GM19351 (cell line): ENCODE data around the gene DCTN2.
A peak's percentile ranks its signal among the peaks of the same experiment; 100 is the strongest.
"Not testable (repeated sequence)": the region's sequence is repeated elsewhere in the genome, so short reads cannot be mapped to it uniquely, and the experiment has no call there.

ENCODE experiments used
- ATAC-seq: cut with Tn5 transposase; IDR thresholded peaks from one replicate; pipeline ENCODE4 v1.9.1; 2021; ENCODE audit warnings: mild to moderate bottlenecking, moderate library complexity; ENCODE audit not compliant: unreplicated experiment

Gene DCTN2

DNA sequence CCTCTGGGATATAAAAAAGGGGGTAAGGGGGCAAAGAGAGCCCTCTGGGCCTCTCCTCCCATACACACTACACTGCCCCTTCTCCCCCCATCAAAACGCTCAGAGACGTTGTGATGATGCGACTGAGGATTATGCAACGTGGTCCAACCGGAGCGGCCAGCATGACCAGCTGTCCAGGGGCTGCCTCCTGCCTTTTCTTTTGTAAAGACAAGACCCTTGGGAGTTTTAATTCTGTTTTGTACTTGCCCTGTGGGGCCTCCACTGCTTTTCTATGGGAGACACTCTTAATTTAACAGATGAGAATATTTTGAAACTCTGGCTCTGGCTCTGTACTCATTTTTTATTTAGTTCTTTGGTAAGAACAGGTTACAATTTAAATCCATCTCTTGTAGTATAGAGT, 17.2 kb downstream of the DCTN2 start:
- no peak for ATAC-seq

DNA sequence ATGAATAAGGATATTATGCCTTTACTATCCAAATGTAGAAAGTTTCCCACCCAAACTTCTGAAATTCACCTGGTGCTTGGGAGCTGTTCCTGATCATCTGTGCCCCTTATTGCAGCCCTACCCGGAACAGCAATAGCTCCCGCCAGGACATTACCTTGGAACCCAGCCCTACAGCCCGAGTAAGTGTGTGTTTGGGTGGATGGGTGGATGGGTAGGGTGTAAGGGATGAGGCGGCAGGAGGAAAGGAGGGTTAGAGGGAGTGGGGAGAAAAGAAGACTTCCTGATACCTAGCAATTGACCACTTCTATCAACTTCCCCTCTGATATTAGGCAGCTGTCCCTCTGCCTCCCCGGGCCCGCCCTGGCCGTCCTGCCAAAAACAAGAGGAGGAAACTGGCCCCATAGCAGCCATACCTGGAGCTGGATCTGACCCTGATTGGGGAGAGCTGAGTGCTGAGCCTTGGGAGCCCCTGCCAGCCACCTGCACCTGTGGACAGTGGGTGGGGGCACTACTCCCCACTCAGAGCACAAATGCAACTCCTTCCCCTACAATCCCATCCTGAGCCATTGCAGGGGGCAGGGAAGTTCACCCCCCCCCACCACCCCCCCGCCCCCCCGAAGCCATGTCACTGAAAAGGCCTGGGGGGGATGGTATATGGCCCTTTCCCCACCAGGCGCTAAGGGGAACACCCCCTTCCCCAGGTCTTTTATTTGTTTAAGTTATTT, 18.0 kb downstream of the DCTN2 start:
- no peak for ATAC-seq

GRCh38 chr12:57528176-57528575, 18.8 kb downstream of the DCTN2 start:
- ATAC-seq, result no peak

DNA sequence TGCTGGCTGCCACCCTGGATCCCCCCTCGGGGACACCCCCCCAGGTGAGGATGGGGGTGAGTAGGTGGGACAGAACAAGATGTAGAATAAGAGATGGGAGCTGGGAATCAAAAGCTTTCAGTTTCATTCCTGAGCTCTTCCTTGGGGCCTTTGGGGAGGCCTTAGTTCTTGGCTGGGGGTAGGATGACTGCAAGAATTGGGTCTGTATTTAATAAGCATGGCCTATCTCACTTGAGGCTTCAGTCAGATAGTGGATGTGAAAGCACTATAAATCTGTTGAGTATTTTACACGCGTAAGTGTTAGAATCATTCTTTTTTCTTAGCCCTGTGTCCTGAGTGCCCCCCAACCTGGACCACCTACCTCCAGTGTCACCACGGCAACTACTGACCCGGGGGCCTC, 19.8 kb downstream of the DCTN2 start:
- no peak for ATAC-seq

- no peak for ATAC-seq
Observed at GRCh38 chr12:57526477-57527126, 20.4 kb downstream of the DCTN2 start.

DNA sequence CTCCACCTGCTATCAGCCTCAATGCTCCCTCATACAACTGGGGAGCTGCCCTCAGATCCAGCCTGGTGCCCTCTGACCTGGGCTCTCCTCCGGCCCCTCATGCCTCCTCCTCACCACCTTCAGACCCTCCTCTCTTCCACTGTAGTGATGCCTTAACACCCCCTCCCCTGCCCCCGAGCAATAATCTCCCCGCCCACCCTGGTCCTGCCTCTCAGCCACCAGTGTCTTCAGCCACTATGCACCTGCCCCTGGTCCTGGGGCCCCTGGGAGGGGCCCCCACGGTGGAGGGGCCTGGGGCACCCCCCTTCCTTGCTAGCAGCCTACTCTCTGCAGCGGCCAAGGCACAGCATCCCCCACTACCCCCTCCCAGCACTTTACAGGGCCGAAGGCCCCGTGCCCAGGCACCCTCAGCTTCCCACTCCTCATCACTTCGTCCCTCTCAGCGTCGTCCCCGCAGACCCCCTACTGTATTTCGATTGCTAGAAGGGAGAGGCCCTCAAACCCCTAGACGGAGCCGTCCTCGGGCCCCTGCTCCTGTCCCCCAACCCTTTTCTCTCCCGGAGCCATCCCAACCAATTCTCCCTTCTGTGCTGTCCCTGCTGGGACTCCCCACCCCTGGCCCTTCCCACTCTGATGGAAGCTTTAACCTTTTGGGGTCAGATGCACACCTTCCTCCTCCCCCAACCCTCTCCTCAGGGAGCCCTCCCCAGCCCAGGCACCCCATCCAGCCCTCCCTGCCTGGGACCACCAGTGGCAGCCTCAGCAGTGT, 21.2 kb downstream of the DCTN2 start:
- no peak for ATAC-seq

DNA sequence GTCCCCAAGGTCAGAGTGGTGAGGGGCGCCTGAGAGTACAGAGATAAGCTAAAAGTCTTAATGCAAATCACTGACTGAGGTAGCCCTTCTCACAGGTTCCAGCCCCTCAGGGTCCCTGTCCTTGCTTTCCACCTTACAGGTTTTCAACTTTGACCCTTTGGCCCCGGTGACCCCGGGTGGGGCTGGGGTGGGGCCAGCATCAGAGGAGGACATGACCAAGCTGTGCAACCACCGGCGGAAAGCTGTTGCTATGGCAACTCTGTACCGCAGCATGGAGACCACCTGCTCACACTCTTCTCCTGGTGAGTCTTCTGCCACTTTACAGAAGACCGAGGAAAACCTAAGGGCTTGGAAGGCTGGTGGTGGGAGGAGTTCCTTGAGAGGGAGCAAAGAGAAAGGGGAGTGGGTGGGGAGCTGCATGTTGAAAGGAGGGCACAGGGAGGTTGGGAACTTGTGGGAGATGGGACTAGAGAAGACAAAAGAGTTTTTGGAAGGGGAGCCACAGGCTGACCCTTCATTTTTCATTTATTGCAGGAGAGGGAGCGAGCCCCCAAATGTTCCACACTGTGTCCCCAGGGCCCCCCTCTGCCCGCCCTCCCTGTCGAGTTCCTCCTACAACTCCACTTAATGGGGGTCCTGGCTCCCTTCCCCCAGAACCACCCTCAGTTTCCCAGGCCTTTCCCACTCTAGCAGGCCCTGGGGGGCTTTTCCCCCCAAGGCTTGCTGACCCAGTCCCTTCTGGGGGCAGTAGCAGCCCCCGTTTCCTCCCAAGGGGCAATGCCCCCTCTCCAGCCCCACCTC, 22.0 kb downstream of the DCTN2 start:
- no peak for ATAC-seq

GRCh38 chr12:57523706-57524614, 23.0 kb downstream of the DCTN2 start:
- no peak for ATAC-seq

DNA sequence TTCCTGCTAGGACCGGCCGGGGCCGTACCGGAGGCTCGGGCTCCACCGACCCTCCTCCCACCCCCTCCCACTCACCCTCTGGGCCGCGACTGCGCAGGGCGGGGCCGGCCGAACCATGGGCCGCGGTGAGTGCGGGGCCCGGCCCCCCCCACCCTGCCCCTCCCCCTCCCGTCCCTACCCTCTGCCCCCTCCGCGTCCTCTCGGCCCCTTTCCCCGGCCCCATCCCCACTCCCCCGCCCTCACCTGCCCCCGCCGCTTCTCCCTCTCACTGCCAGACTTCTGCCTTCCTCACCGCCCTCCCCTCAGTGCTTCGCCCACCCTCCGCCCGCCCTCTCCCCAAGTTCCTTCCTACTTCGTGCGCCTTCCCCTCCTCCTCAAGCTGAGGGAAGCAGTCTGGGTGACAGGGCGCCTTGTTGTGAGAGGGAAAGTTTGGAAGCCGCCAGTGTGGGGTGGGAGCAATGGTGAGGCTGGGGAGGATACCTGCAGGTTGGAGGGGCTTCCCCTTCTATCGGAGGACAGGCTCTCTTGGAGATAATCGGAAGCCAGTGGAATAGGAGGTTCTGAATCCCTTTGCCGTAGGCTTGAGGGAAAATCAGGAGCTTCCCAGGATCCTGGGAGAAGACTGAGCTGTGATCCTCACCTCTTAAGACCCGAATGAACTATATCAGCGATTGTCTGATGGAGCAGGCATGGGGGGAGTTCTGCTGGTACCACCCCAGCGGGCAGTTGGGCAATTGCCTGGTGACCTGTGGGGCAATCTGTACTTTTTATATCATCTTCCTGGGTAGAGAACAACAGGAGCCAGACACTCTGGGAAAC, 23.9 kb downstream of the DCTN2 start:
- no peak for ATAC-seq

DNA sequence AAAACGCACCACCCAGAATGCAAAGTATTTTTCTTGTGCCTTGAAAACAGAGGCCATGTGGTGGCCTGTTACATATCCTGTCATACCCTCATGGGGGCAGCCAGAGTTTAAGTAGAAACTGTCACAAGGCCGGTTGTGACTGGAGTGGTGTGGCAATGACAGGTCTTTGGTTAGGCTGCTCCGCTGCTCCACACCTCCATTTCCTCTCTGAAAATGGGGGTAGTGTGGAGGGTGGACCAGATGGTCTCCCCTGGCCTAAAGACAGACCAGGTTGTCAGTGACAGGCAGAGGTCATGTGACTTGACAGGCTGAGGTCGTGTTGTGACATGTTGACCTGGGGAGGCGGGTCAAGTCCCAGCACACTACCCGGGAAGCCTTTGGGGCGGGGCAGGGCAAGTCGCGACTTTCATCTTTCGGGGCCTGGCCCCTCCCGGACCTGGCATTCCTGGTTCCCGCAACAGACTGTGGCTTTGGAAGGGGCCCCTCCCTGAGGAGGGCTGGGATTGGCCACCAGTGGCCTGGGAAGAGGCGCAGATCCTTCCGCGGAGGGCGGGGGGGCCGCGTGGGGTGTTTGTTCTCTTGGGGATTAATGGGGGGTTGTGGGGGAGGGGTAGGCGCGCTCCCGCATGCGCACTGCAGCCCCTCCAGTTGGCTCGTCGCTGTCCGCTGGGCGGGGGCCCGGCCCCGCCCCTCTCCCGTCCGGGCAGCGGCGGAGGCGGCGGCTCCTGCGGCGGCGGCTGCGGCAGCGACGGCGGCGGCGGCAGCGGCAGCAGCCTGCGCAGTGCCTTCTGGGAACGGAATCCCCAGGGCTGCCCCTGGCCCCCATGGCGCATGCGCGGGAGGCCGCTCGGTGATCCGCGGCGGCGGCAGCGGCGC, 24.7 kb downstream of the DCTN2 start, which contains the start of gene MBD6:
MBD6 (plus strand) TSS at position 814 of the 876 bp plus-strand sequence. CDS start 1,480 bp downstream, outside the sequence.
- ATAC-seq, result peak; percentile 34

DNA sequence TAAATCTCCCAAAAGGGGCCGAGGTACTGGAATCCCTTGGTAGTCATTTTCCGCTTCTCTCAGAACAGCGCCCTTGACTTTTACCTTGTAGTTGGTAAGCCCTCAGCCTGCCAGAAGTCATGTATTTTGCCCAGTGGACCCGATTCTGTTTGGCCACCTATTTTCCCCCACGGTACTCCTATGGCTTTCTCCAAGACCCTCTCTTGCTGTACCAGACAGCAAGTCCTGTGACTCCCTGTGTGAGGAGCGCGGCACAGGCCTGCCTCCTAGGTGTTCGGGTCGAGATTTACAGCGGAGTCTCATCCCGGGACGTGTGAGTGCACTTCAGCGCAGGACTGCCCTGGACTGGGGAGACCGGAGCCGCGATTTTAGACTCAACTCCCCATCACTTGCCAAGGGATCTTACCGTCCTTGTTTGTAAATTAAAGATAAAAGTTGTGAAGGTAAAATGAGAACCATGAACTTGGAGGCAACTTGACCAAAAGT, 25.4 kb downstream of the DCTN2 start:
- ATAC-seq, result no peak

DNA sequence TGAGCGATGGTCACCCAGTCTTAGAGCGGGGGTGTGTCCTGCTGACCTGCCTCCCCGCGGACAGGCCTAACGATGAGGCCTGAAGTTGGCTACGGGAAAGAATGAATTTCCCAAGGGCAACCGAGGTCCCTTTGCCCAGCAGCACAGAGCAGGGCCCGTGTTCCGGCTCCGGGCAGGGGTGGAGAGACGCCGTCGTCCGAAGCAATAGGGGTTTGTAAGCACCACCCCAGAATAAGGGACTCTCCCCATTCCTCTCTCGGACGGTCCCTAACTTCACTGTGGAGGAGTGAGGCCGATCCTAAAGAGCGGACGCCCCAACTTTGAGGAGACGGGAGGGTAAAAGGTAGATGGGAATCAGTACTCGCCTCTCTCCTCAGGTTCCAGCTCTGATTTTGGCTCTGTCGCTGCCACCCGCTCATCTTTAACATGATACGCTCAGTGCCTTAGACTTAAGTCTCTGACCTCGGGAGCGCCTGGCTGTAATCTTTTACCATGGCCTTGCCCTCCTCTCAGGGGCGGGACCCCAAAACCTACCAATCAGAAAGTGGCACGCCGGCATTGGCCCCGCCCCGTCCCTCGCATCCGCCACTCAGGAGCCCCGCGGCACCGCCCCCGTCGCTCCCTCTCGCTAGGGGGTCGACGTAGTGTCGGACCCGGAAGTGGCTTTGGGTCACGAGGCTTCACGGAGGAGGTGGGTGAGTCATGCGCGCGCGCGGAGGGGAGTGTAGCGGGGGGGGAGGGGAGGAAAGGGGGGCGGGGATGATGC, 26.8 kb downstream of the DCTN2 start, which contains the start of gene DDIT3:
DDIT3 (minus strand) TSS at position 462 of the 766 bp plus-strand sequence. CDS start 3,108 bp downstream, outside the sequence.
- peak; percentile 66 for ATAC-seq

DNA sequence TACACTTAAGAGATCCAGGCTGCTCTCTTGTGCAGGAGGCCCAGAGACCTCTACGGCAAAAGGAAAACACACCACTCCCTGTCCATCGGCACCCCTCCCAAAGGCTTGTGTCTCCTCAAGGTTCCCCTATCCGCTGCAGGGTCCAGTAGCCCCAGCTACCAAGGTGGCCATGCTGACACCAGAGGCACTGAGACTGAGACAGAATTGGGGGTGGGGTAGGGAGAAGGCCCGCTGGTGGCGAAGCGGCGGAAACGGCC, 27.3 kb downstream of the DCTN2 start:
- peak; percentile 10 for ATAC-seq

- no peak for ATAC-seq
Observed at GRCh38 chr12:57518920-57519795, 27.8 kb downstream of the DCTN2 start.

DNA sequence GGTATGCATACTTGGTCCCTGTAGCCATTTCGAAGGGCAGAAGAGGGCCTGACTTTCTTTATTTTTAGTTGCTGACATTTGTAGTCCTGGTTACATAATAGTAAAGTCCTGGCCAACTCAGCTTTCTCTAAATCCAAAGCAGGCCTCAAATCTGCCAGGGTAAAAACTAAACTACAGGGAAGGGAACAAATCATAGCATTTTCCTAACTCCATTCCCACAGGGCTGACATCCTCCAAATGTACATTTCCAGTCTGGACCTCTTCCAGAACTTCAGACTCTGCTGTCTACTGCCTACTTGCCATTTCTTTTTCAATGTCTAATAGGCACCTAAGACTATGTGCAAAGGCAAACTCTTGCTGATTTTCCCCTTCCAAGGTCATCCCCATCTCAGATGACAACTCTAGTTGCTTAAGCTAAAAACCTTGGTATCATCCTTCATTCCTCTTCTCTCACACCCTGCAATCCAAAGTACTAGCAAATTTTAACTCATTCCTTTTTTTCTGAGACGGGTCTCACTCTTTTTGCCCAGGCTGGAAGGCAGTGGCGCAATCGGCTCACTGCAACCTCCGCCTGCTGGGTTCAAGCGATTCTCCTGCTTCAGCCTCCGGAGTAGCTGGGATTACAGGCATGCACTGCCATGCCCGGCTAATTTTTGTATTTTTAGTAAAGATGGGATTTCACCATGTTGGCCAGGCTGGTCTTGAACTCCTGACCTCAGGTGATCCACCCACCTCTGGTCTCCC, 28.6 kb downstream of the DCTN2 start:
- no peak for ATAC-seq

- not testable (repeated sequence) for ATAC-seq
Observed at GRCh38 chr12:57517718-57518117, 29.3 kb downstream of the DCTN2 start.
